Neural progenitor cell (in vitro differentiated cells): ENCODE measurements around the gene MAPK10. TPM values are rescaled to one million over a fixed set of nuclear protein-coding genes. Genes with fewer than 3 reads are reported as not detected.
"Not testable (repeated sequence)": the region's sequence is repeated elsewhere in the genome, so short reads cannot be mapped to it uniquely, and the experiment has no call there.

Source experiments
- DNase-seq: peaks from one replicate; pipeline ENCODE4 v3.0.0-alpha.2; 2016; ENCODE audit warnings: low spot score
- H2AFZ ChIP-seq: fragments of 200-600 bp; sonication (generic); replicated peaks from 2 replicates; pipeline ENCODE4 v1.6.1; 2016; ENCODE audit warnings: antibody characterized with exemption
- H3F3A ChIP-seq: fragments of 200-600 bp; sonication (generic); 2 replicates; pipeline ENCODE4 v1.6.1; 2016; ENCODE audit warnings: antibody characterized with exemption, low read depth
- H3K27ac ChIP-seq: fragments of 200-600 bp; sonication (generic); 2 replicates; pipeline ENCODE4 v1.5.1; 2016; ENCODE audit warnings: mild to moderate bottlenecking
- H3K27me3 ChIP-seq: fragments of 200-600 bp; sonication (generic); 2 replicates; pipeline ENCODE4 v1.6.1; 2016; ENCODE audit warnings: mild to moderate bottlenecking, moderate library complexity
- H3K36me3 ChIP-seq: fragments of 200-600 bp; sonication (generic); 2 replicates; pipeline ENCODE4 v1.5.1; 2016
- H3K4me1 ChIP-seq: fragments of 200-600 bp; sonication (generic); 2 replicates; pipeline ENCODE4 v1.6.1; 2016; ENCODE audit warnings: mixed run types
- H3K4me2 ChIP-seq: fragments of 200-600 bp; sonication (generic); 2 replicates; pipeline ENCODE4 v1.6.1; 2016
- H3K4me3 ChIP-seq: fragments of 200-600 bp; sonication (generic); 2 replicates; pipeline ENCODE4 v1.5.1; 2016
- H3K79me2 ChIP-seq: fragments of 200-600 bp; sonication (generic); 2 replicates; pipeline ENCODE4 v1.6.1; 2016; ENCODE audit warnings: low read depth
- H3K9ac ChIP-seq: fragments of 200-600 bp; sonication (generic); 2 replicates; pipeline ENCODE4 v1.6.1; 2016
- H3K9me3 ChIP-seq: fragments of 200-600 bp; sonication (generic); 2 replicates; pipeline ENCODE4 v1.5.1; 2016; ENCODE audit warnings: low read depth
- H4K20me1 ChIP-seq: fragments of 200-600 bp; sonication (generic); 2 replicates; pipeline ENCODE4 v1.6.1; 2016; ENCODE audit warnings: low read depth
- H3K27ac Mint-ChIP-seq: 3 replicates; pipeline ENCODE4 v1.8.0; 2021; ENCODE audit warnings: mixed read lengths
- H3K27me3 Mint-ChIP-seq: 2 replicates; pipeline ENCODE4 v1.8.0; 2022; ENCODE audit warnings: low read depth, mild to moderate bottlenecking, inconsistent platforms, moderate library complexity, mixed read lengths; ENCODE audit not compliant: insufficient read depth
- H3K36me3 Mint-ChIP-seq: 3 replicates; pipeline ENCODE4 v1.8.0; 2021; ENCODE audit warnings: mixed read lengths
- H3K4me1 Mint-ChIP-seq: 3 replicates; pipeline ENCODE4 v1.8.0; 2021; ENCODE audit warnings: mixed read lengths
- H3K4me3 Mint-ChIP-seq: 3 replicates; pipeline ENCODE4 v1.8.0; 2021; ENCODE audit warnings: mild to moderate bottlenecking, moderate library complexity, mixed read lengths
- H3K9me3 Mint-ChIP-seq: 3 replicates; pipeline ENCODE4 v1.8.0; 2020; ENCODE audit warnings: mixed read lengths
- EZH2 ChIP-seq: fragments of 200-600 bp; sonication (generic); IDR thresholded peaks from 2 replicates; pipeline ENCODE4 v1.6.1; 2017; ENCODE audit warnings: antibody characterized with exemption, mild to moderate bottlenecking, moderate library complexity
- EZH2phosphoT487 ChIP-seq: fragments of 200-600 bp; sonication (generic); IDR thresholded peaks from 2 replicates; pipeline ENCODE4 v1.6.1; 2017; ENCODE audit warnings: antibody characterized with exemption
- total RNA-seq: library from RNA; depleted of rRNA; stranded (reverse); fragments of >200 nt; gene quantifications from 2 replicates; pipeline ENCODE4 v1.2.3, GENCODE V29; 2015; ENCODE audit warnings: low replicate concordance
- TF ChIP-seq, protein P1 (sequence below): fragments of 200-600 bp; sonication (generic); IDR thresholded peaks from 2 replicates; pipeline ENCODE4 v1.5.1; 2017; ENCODE audit warnings: antibody characterized with exemption, mild to moderate bottlenecking

Gene MAPK10
- total RNA-seq, 1 donor from 2014 or later: 383 TPM

DNA sequence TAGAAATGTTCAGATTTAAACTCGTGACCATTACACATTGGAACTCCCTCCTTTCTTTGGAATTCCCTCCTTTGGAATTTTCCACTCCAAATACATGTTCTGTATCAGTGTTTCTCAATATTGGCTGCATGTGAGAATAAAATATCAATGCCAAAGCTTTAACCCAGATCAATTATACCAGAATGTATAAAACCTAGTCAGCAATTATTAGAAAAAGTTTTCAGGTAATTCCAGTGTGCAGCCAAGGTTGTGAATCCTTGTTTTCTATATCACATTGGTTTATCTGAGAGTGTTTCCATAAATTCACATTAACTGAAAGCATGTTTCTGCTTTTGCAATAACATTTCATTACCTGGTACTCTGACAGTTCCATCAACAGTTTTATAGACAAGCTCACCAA is 394.3 kb downstream of the MAPK10 start:
- Mint-ChIP-seq H3K27me3 (no peaks in the 10 kb centered on the region), H3K27ac (no peak overlapping the region), H3K9me3 (peaks cover 4% of the 10 kb centered on the region), H3K4me1 (peaks cover 6% of the 10 kb centered on the region), H3K4me3 (no peak overlapping the region), H3K36me3 (peaks cover 2% of the 10 kb centered on the region)
- no peaks in the 10 kb centered on the region for H3K79me2 ChIP-seq
- no peak overlapping the region for H3K4me2 ChIP-seq
- H3K4me1 ChIP-seq: no peaks in the 10 kb centered on the region
- H4K20me1 ChIP-seq: no peaks in the 10 kb centered on the region
- no peaks in the 10 kb centered on the region for H3K36me3 ChIP-seq
- H3K4me3 ChIP-seq: no peak overlapping the region
- H3K9ac ChIP-seq: no peak overlapping the region
- no peaks in the 10 kb centered on the region for H3K9me3 ChIP-seq
- H3K27me3 ChIP-seq: no peaks in the 10 kb centered on the region
- no peak for DNase-seq
- TF ChIP-seq EZH2phosphoT487: no peak
- no peak for TF ChIP-seq EZH2
- TF ChIP-seq, protein P1, sequence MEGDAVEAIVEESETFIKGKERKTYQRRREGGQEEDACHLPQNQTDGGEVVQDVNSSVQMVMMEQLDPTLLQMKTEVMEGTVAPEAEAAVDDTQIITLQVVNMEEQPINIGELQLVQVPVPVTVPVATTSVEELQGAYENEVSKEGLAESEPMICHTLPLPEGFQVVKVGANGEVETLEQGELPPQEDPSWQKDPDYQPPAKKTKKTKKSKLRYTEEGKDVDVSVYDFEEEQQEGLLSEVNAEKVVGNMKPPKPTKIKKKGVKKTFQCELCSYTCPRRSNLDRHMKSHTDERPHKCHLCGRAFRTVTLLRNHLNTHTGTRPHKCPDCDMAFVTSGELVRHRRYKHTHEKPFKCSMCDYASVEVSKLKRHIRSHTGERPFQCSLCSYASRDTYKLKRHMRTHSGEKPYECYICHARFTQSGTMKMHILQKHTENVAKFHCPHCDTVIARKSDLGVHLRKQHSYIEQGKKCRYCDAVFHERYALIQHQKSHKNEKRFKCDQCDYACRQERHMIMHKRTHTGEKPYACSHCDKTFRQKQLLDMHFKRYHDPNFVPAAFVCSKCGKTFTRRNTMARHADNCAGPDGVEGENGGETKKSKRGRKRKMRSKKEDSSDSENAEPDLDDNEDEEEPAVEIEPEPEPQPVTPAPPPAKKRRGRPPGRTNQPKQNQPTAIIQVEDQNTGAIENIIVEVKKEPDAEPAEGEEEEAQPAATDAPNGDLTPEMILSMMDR: no peak
- no peak overlapping the region for H3K27ac ChIP-seq
- H2AFZ ChIP-seq: no peak overlapping the region
- no peaks in the 10 kb centered on the region for H3F3A ChIP-seq

DNA sequence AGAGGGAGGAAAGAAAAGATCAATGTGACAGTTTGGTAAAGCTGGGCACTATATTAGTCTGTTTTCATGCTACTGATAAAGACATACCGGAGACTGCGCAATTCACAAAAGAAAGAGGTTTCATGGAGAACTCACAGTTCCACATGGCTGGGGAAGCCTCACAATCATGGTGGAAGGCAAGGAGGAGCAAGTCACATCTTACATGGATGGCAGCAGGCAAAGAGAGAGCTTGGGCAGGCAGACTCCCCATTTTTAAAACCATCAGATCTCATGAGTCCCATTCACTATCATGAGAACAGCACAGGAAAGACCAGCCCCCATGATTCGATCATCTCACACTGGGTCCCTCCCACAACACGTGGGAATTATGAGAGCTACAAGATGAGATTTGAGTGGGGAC is 394.8 kb downstream of the MAPK10 start:
- not testable (repeated sequence) for H2AFZ ChIP-seq, H4K20me1 ChIP-seq, H3K4me1 Mint-ChIP-seq

DNA sequence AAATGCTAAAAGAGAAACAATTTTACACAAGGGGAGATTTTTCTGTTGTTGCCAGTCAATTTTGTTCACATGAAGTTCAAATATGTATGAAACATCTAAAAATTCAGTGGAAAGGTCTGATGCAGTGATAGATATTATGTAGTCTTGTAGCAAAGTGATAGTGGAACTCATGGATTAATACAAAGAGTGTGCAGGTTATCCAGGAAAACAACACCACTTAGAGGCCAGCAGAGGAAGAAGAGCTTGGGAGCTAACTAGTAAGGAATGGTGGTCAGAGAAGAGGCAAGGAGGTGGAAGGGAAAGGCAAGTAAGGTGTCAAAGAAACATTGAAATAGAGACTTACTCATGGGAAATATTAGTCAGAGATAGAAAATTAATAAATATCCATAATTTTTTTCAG is 395.6 kb downstream of the MAPK10 start:
- Histone ChIP-seq H3K27me3 (no peaks in the 10 kb centered on the region), H3K9ac (no peak overlapping the region), H3K79me2 (no peaks in the 10 kb centered on the region), H3K4me2 (no peak overlapping the region), H3K9me3 (no peaks in the 10 kb centered on the region), H2AFZ (no peak overlapping the region), H3K4me3 (no peak overlapping the region), H3K4me1 (no peaks in the 10 kb centered on the region), H3K27ac (no peak overlapping the region), H3K36me3 (no peaks in the 10 kb centered on the region), H3F3A (no peaks in the 10 kb centered on the region), H4K20me1 (no peaks in the 10 kb centered on the region)
- peaks cover 6% of the 10 kb centered on the region for H3K4me1 Mint-ChIP-seq
- H3K27ac Mint-ChIP-seq: no peak overlapping the region
- H3K9me3 Mint-ChIP-seq: peaks cover 4% of the 10 kb centered on the region
- no peaks in the 10 kb centered on the region for H3K27me3 Mint-ChIP-seq
- peaks cover 2% of the 10 kb centered on the region for H3K36me3 Mint-ChIP-seq
- H3K4me3 Mint-ChIP-seq: no peak overlapping the region
- DNase-seq: no peak
- TF ChIP-seq, protein P1: peak; percentile 31
- TF ChIP-seq EZH2phosphoT487: no peak

More for the DNA sequence above, 394.8 kb downstream of the MAPK10 start:
- not testable (repeated sequence) for H3K27me3 ChIP-seq, H3K36me3 Mint-ChIP-seq, H3K27me3 Mint-ChIP-seq, H3F3A ChIP-seq, H3K4me3 Mint-ChIP-seq, H3K79me2 ChIP-seq, H3K27ac Mint-ChIP-seq, H3K27ac ChIP-seq, H3K4me1 ChIP-seq, H3K4me3 ChIP-seq, H3K9me3 Mint-ChIP-seq, H3K36me3 ChIP-seq, H3K9me3 ChIP-seq, H3K9ac ChIP-seq, H3K4me2 ChIP-seq, DNase-seq

DNA sequence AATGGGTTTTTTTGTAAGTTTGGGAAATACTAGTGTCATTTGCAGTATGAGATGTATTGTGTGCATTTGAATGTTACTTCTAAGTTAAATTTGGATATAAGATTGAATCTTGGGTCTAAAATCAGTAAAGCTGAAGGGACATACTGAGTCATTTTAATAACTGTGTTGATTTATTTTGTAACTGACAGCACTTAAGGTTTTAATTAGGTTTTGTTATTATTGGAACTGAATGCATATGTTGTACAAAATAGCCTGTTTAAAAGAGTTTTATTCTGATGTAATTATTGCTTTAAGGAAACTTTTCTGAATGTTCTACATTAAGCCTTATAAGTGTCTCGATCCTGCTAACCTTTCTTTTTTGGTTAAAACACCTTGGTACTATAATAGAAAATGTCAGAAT is 396.6 kb downstream of the MAPK10 start:
- no peak overlapping the region for H3K27ac Mint-ChIP-seq
- no peak overlapping the region for H3K4me2 ChIP-seq

More for the DNA sequence above, 396.6 kb downstream of the MAPK10 start:
- no peaks in the 10 kb centered on the region for H3F3A ChIP-seq
- H3K4me3 Mint-ChIP-seq: no peak overlapping the region
- H4K20me1 ChIP-seq: no peaks in the 10 kb centered on the region
- H3K9me3 Mint-ChIP-seq: peaks cover 4% of the 10 kb centered on the region
- no peaks in the 10 kb centered on the region for H3K27me3 ChIP-seq
- TF ChIP-seq EZH2phosphoT487 (no peak), EZH2 (no peak)
- TF ChIP-seq, protein P1: no peak
- H2AFZ ChIP-seq: no peak overlapping the region
- no peak for DNase-seq
- H3K9me3 ChIP-seq: no peaks in the 10 kb centered on the region
- H3K79me2 ChIP-seq: no peaks in the 10 kb centered on the region
- H3K27ac ChIP-seq: no peak overlapping the region
- H3K4me1 Mint-ChIP-seq: peaks cover 3% of the 10 kb centered on the region
- peaks cover 2% of the 10 kb centered on the region for H3K36me3 Mint-ChIP-seq
- no peak overlapping the region for H3K4me3 ChIP-seq
- no peaks in the 10 kb centered on the region for H3K4me1 ChIP-seq
- H3K27me3 Mint-ChIP-seq: no peaks in the 10 kb centered on the region
- H3K9ac ChIP-seq: no peak overlapping the region
- H3K36me3 ChIP-seq: no peaks in the 10 kb centered on the region
